ENCODE results near the gene MYO5B. TPM values are rescaled to one million over a fixed set of nuclear protein-coding genes. Genes with fewer than 3 reads are reported as not detected.

The MYO5B gene
- total RNA-seq, 5 donors from 2014 or later (not counting 1 experiment from before 2014, with no cell fraction given) = 0.09 to 0.72 (median 0.50) TPM; not detected in 2

GRCh38 chr18:49879271-49879580, 315.7 kb downstream of the MYO5B start:
- H3K27me3 ChIP-seq (replicated peaks in 1 of 2; ENCODE audit: control insufficient read depth in 2 of 2, extremely low read depth in 1 of 2, insufficient read depth in 2 of 2, low read length in 1 of 2) = peaks cover 3 to 12% of the 10 kb centered on the region in 2 experiments
- Mint-ChIP-seq H3K4me3 (no peak overlapping the region), H3K4me1 (no peaks in the 10 kb centered on the region), H3K27ac (no peak overlapping the region), H3K36me3 (no peaks in the 10 kb centered on the region), H3K27me3 (peaks cover 16 to 31% of the 10 kb centered on the region in 2 donors), H3K9me3 (no peaks in the 10 kb centered on the region)
- no peaks in the 10 kb centered on the region for H3K36me3 ChIP-seq (ENCODE audit: control insufficient read depth in 2 of 2, extremely low read depth in 1 of 2, insufficient read depth in 1 of 2, low read length in 1 of 2)
- no peaks in the 10 kb centered on the region for H3K9me3 ChIP-seq
- ChIA-PET CTCF (no interaction called here), POLR2A (no interaction called here)
- WGBS (ENCODE audit: insufficient coverage) = no CpG with 5 or more reads among the region's 3 CpGs
- no peak overlapping the region for H3K4me3 ChIP-seq (ENCODE audit: control insufficient read depth in 1 of 2, extremely low read depth in 1 of 2, low read length in 1 of 2)
- DNase-seq (no peak), ATAC-seq (replicated peaks in 1 of 4) (no peak)
- no peaks in the 10 kb centered on the region for H3K4me1 ChIP-seq (ENCODE audit: control insufficient read depth in 1 of 2, extremely low read depth in 1 of 2, insufficient read depth in 2 of 2, low read length in 2 of 2)
- H3K27ac ChIP-seq (ENCODE audit: low read length) = no peak overlapping the region

GRCh38 chr18:49878567-49879270, 316.2 kb downstream of the MYO5B start:
- ATAC-seq (replicated peaks in 1 of 4) = no peak
- H3K9me3 Mint-ChIP-seq = no peaks in the 10 kb centered on the region
- H3K4me1 Mint-ChIP-seq = no peaks in the 10 kb centered on the region
- H3K9me3 ChIP-seq = no peaks in the 10 kb centered on the region
- ChIA-PET CTCF (interaction anchor here in 1 of 2 donors (0.5 kb wide), 1 partner anchor 1094 kb away, joined by 4 read pairs; no protein-coding TSS in a partner anchor), POLR2A (interaction anchor here in 1 of 2 donors (0.7 kb wide), 1 partner anchor 276 kb away, joined by 3 read pairs; no protein-coding TSS in a partner anchor)
- H3K4me3 Mint-ChIP-seq = no peak overlapping the region
- peaks cover 16 to 31% of the 10 kb centered on the region in 2 donors for H3K27me3 Mint-ChIP-seq
- no peak overlapping the region for H3K27ac ChIP-seq (ENCODE audit: low read length)
- no peak for DNase-seq
- H3K27ac Mint-ChIP-seq = no peak overlapping the region
- H3K4me3 ChIP-seq (ENCODE audit: control insufficient read depth in 1 of 2, extremely low read depth in 1 of 2, low read length in 1 of 2) = no peak overlapping the region
- H3K4me1 ChIP-seq (ENCODE audit: control insufficient read depth in 1 of 2, extremely low read depth in 1 of 2, insufficient read depth in 2 of 2, low read length in 2 of 2) = no peaks in the 10 kb centered on the region
- peaks cover 3 to 12% of the 10 kb centered on the region in 2 experiments for H3K27me3 ChIP-seq (replicated peaks in 1 of 2; ENCODE audit: control insufficient read depth in 2 of 2, extremely low read depth in 1 of 2, insufficient read depth in 2 of 2, low read length in 1 of 2)
- 76% methylated on average over 6 of the region's 10 CpGs for WGBS (ENCODE audit: insufficient coverage)
- no peaks in the 10 kb centered on the region for H3K36me3 Mint-ChIP-seq
- H3K36me3 ChIP-seq (ENCODE audit: control insufficient read depth in 2 of 2, extremely low read depth in 1 of 2, insufficient read depth in 1 of 2, low read length in 1 of 2) = no peaks in the 10 kb centered on the region

- Mint-ChIP-seq H3K36me3 (no peaks in the 10 kb centered on the region), H3K4me3 (no peak overlapping the region), H3K4me1 (no peaks in the 10 kb centered on the region), H3K9me3 (no peaks in the 10 kb centered on the region), H3K27ac (no peak overlapping the region), H3K27me3 (peaks cover 16 to 30% of the 10 kb centered on the region in 2 donors)
- Histone ChIP-seq H3K4me3 (ENCODE audit: control insufficient read depth in 1 of 2, extremely low read depth in 1 of 2, low read length in 1 of 2) (no peak overlapping the region), H3K36me3 (ENCODE audit: control insufficient read depth in 2 of 2, extremely low read depth in 1 of 2, insufficient read depth in 1 of 2, low read length in 1 of 2) (no peaks in the 10 kb centered on the region), H3K9me3 (no peaks in the 10 kb centered on the region), H3K4me1 (ENCODE audit: control insufficient read depth in 1 of 2, extremely low read depth in 1 of 2, insufficient read depth in 2 of 2, low read length in 2 of 2) (no peaks in the 10 kb centered on the region), H3K27me3 (replicated peaks in 1 of 2; ENCODE audit: control insufficient read depth in 2 of 2, extremely low read depth in 1 of 2, insufficient read depth in 2 of 2, low read length in 1 of 2) (peaks cover 3 to 12% of the 10 kb centered on the region in 2 experiments), H3K27ac (ENCODE audit: low read length) (no peak overlapping the region)
- POLR2A ChIA-PET = interaction anchor here in 1 of 2 donors (0.7 kb wide), 1 partner anchor 276 kb away, joined by 3 read pairs; no protein-coding TSS in a partner anchor
- DNase-seq = no peak
- WGBS (ENCODE audit: insufficient coverage) = 88% methylated on average over 2 of the region's 2 CpGs
- no peak for ATAC-seq (replicated peaks in 1 of 4)
- CTCF ChIA-PET = no interaction called here
Observed at GRCh38 chr18:49878015-49878414, 316.9 kb downstream of the MYO5B start.

GRCh38 chr18:49876536-49876935, 318.4 kb downstream of the MYO5B start:
- no peaks in the 10 kb centered on the region for H3K4me1 Mint-ChIP-seq
- ATAC-seq (replicated peaks in 1 of 4) (no peak), DNase-seq (no peak)
- H3K9me3 Mint-ChIP-seq = no peaks in the 10 kb centered on the region
- no peaks in the 10 kb centered on the region for H3K4me1 ChIP-seq (ENCODE audit: control insufficient read depth in 1 of 2, extremely low read depth in 1 of 2, insufficient read depth in 2 of 2, low read length in 2 of 2)
- no peak overlapping the region for H3K4me3 ChIP-seq (ENCODE audit: control insufficient read depth in 1 of 2, extremely low read depth in 1 of 2, low read length in 1 of 2)
- H3K36me3 ChIP-seq (ENCODE audit: control insufficient read depth in 2 of 2, extremely low read depth in 1 of 2, insufficient read depth in 1 of 2, low read length in 1 of 2) = no peaks in the 10 kb centered on the region
- no peak overlapping the region for H3K27ac ChIP-seq (ENCODE audit: low read length)
- no peaks in the 10 kb centered on the region for H3K36me3 Mint-ChIP-seq
- WGBS (ENCODE audit: insufficient coverage) = 90% methylated on average over 4 of the region's 4 CpGs
- H3K4me3 Mint-ChIP-seq = no peak overlapping the region
- no peak overlapping the region for H3K27ac Mint-ChIP-seq
- peaks cover 3 to 9% of the 10 kb centered on the region in 2 experiments for H3K27me3 ChIP-seq (replicated peaks in 1 of 2; ENCODE audit: control insufficient read depth in 2 of 2, extremely low read depth in 1 of 2, insufficient read depth in 2 of 2, low read length in 1 of 2)
- H3K27me3 Mint-ChIP-seq = peaks cover 12 to 25% of the 10 kb centered on the region in 2 donors
- CTCF ChIA-PET = no interaction called here
- POLR2A ChIA-PET = no interaction called here
- no peaks in the 10 kb centered on the region for H3K9me3 ChIP-seq

- Histone ChIP-seq H3K27me3 (replicated peaks in 1 of 2; ENCODE audit: control insufficient read depth in 2 of 2, extremely low read depth in 1 of 2, insufficient read depth in 2 of 2, low read length in 1 of 2) (peaks cover 3 to 9% of the 10 kb centered on the region in 2 experiments), H3K27ac (ENCODE audit: low read length) (no peak overlapping the region), H3K9me3 (no peaks in the 10 kb centered on the region), H3K4me1 (ENCODE audit: control insufficient read depth in 1 of 2, extremely low read depth in 1 of 2, insufficient read depth in 2 of 2, low read length in 2 of 2) (no peaks in the 10 kb centered on the region), H3K4me3 (ENCODE audit: control insufficient read depth in 1 of 2, extremely low read depth in 1 of 2, low read length in 1 of 2) (no peak overlapping the region), H3K36me3 (ENCODE audit: control insufficient read depth in 2 of 2, extremely low read depth in 1 of 2, insufficient read depth in 1 of 2, low read length in 1 of 2) (no peaks in the 10 kb centered on the region)
- DNase-seq (no peak), ATAC-seq (replicated peaks in 1 of 4) (no peak)
- POLR2A ChIA-PET = no interaction called here
- Mint-ChIP-seq H3K4me3 (no peak overlapping the region), H3K36me3 (no peaks in the 10 kb centered on the region), H3K9me3 (no peaks in the 10 kb centered on the region), H3K27ac (no peak overlapping the region), H3K27me3 (peaks cover 12 to 25% of the 10 kb centered on the region in 2 donors), H3K4me1 (no peaks in the 10 kb centered on the region)
- CTCF ChIA-PET = interaction anchor here in 1 of 2 donors (0.6 kb wide), 1 partner anchor 148 kb away, joined by 3 read pairs; no protein-coding TSS in a partner anchor
- 75% methylated on average over 1 of the region's 1 CpG for WGBS (ENCODE audit: insufficient coverage)
Observed at GRCh38 chr18:49875783-49876182, 319.2 kb downstream of the MYO5B start.

GRCh38 chr18:49875155-49875554, 319.8 kb downstream of the MYO5B start:
- H3K9me3 Mint-ChIP-seq = no peaks in the 10 kb centered on the region
- H3K27me3 ChIP-seq (replicated peaks in 1 of 2; ENCODE audit: control insufficient read depth in 2 of 2, extremely low read depth in 1 of 2, insufficient read depth in 2 of 2, low read length in 1 of 2) = peaks cover 3 to 9% of the 10 kb centered on the region in 2 experiments
- POLR2A ChIA-PET = interaction anchor here in 1 of 2 donors (0.5 kb wide), 1 partner anchor 1209 kb away, joined by 5 read pairs; no protein-coding TSS in a partner anchor

More at GRCh38 chr18:49875155-49875554, 319.8 kb downstream of the MYO5B start:
- no peak overlapping the region for H3K27ac ChIP-seq (ENCODE audit: low read length)
- 71% methylated on average over 3 of the region's 3 CpGs for WGBS (ENCODE audit: insufficient coverage)
- H3K9me3 ChIP-seq = no peaks in the 10 kb centered on the region
- Mint-ChIP-seq H3K27ac (no peak overlapping the region), H3K36me3 (no peaks in the 10 kb centered on the region), H3K4me3 (no peak overlapping the region), H3K27me3 (peaks cover 12 to 25% of the 10 kb centered on the region in 2 donors), H3K4me1 (no peaks in the 10 kb centered on the region)
- no peaks in the 10 kb centered on the region for H3K4me1 ChIP-seq (ENCODE audit: control insufficient read depth in 1 of 2, extremely low read depth in 1 of 2, insufficient read depth in 2 of 2, low read length in 2 of 2)
- no peak for DNase-seq
- H3K36me3 ChIP-seq (ENCODE audit: control insufficient read depth in 2 of 2, extremely low read depth in 1 of 2, insufficient read depth in 1 of 2, low read length in 1 of 2) = no peaks in the 10 kb centered on the region
- H3K4me3 ChIP-seq (ENCODE audit: control insufficient read depth in 1 of 2, extremely low read depth in 1 of 2, low read length in 1 of 2) = no peak overlapping the region
- CTCF ChIA-PET = no interaction called here
- ATAC-seq (replicated peaks in 1 of 4) = no peak
